Endothelial cell of umbilical vein (primary cell): ENCODE results near the gene SPPL2C. TPM values are rescaled to one million over a fixed set of nuclear protein-coding genes. Genes with fewer than 3 reads are reported as not detected.

Source experiments
- BruUV-seq: library from RNA; stranded (reverse); fragments of 400-500 nt; replicated peaks from 2 replicates; lab custom pipeline; 2021; lab: Mats Ljungman, UMichigan
- CTCF ChIA-PET: fragments of 300-600, 350-600 bp; sonication (Branson Sonifier 250); formaldehyde crosslinking; loops from one replicate; lab custom pipeline; 2021; ENCODE audit warnings: antibody characterized with exemption, inconsistent platforms; lab: Charles Lee
- POLR2A ChIA-PET: fragments of 300-600, 350-600 bp; sonication (Branson Sonifier 250); formaldehyde crosslinking; loops from one replicate; lab custom pipeline; 2021; ENCODE audit warnings: antibody characterized with exemption, inconsistent platforms; lab: Charles Lee
- DNase-seq: peaks from one replicate; pipeline ENCODE4 v3.0.0-alpha.2; 2011; ENCODE audit warnings: low read depth, low spot score
- FAIRE-seq: peaks from 2 replicates; lab custom pipeline; 2011; peaks lifted over from hg19 to GRCh38; lab: Jason Lieb, UNC
- H2AFZ ChIP-seq: 2 replicates; pipeline ENCODE4 v1.6.0; 2012; ENCODE audit warnings: low read depth, low read length, control low read depth, inconsistent platforms
- H3K27ac ChIP-seq: 2 replicates; pipeline ENCODE4 v1.5.1; 2011; ENCODE audit warnings: low read depth, mild to moderate bottlenecking, control low read depth, low read length, moderate library complexity; ENCODE audit not compliant: insufficient read depth
- H3K27me3 ChIP-seq, 2 experiments: 2 replicates each; pipeline versions ENCODE4 v1.6.0 to v1.6.1; 2011; ENCODE audit warnings: low read length in 2 of 2, mixed read lengths in 1 of 2; ENCODE audit not compliant: control insufficient read depth in 2 of 2, insufficient read depth in 2 of 2
- H3K36me3 ChIP-seq, 2 experiments: 2 replicates in 1 of 2; 3 replicates in 1 of 2; pipeline ENCODE4 v1.5.1; 2011; ENCODE audit warnings: low read length in 2 of 2, mild to moderate bottlenecking in 1 of 2, moderate library complexity in 1 of 2; ENCODE audit not compliant: control insufficient read depth in 2 of 2, insufficient read depth in 2 of 2; ENCODE audit errors: extremely low read depth in 1 of 2
- H3K4me1 ChIP-seq: 3 replicates; pipeline ENCODE4 v1.5.1; 2011; ENCODE audit warnings: mild to moderate bottlenecking, low read length; ENCODE audit not compliant: control insufficient read depth, insufficient read depth; ENCODE audit errors: extremely low read depth
- H3K4me2 ChIP-seq: 2 replicates; pipeline ENCODE4 v1.6.1; 2011; ENCODE audit warnings: low read length, control low read depth, mixed read lengths; ENCODE audit not compliant: insufficient read depth
- H3K4me3 ChIP-seq, 3 experiments: fragments of 200-600 bp in 1 of 3; sonication (generic), shearing (Covaris generic) in 1 of 3; replicated peaks in 1 of 3; 2 replicates each; pipeline ENCODE4 v1.5.1; 2011 to 2016; ENCODE audit warnings: control low read depth in 3 of 3, low read length in 3 of 3, mild to moderate bottlenecking in 2 of 3, inconsistent platforms in 1 of 3, low read depth in 1 of 3, moderate library complexity in 1 of 3; ENCODE audit not compliant: insufficient read depth in 1 of 3
- H3K79me2 ChIP-seq: 2 replicates; pipeline ENCODE4 v1.6.0; 2012; ENCODE audit warnings: low read length, inconsistent platforms; ENCODE audit not compliant: control insufficient read depth, insufficient read depth
- H3K9ac ChIP-seq: replicated peaks from 2 replicates; pipeline ENCODE3; 2011; ENCODE audit warnings: low read length, control low read depth; ENCODE audit not compliant: insufficient read depth; ENCODE audit errors: extremely low read depth
- H3K9me1 ChIP-seq: replicated peaks from 3 replicates; pipeline ENCODE4 v1.6.0; 2011; ENCODE audit warnings: mild to moderate bottlenecking, low read length; ENCODE audit not compliant: control insufficient read depth, insufficient read depth; ENCODE audit errors: extremely low read depth
- H3K9me3 ChIP-seq: replicated peaks from 2 replicates; pipeline ENCODE4 v1.5.1; 2012; ENCODE audit warnings: low read length, inconsistent platforms; ENCODE audit not compliant: control insufficient read depth, insufficient read depth
- H4K20me1 ChIP-seq: replicated peaks from 2 replicates; pipeline ENCODE3; 2011; ENCODE audit warnings: mild to moderate bottlenecking, low read length; ENCODE audit not compliant: control insufficient read depth, insufficient read depth; ENCODE audit errors: extremely low read depth
- EZH2 ChIP-seq: IDR thresholded peaks from 2 replicates; pipeline ENCODE4 v1.6.1; 2012; ENCODE audit warnings: borderline replicate concordance, low read depth, mild to moderate bottlenecking, moderate library complexity, low read length, inconsistent platforms; ENCODE audit not compliant: severe bottlenecking
- FOS ChIP-seq: IDR thresholded peaks from 2 replicates; pipeline ENCODE4 v1.6.1; 2011; ENCODE audit warnings: mild to moderate bottlenecking, low read length, moderate library complexity, borderline replicate concordance; ENCODE audit not compliant: insufficient read depth
- GATA2 ChIP-seq: IDR thresholded peaks from 2 replicates; pipeline ENCODE4 v1.7.0; 2011; ENCODE audit warnings: low read depth, mild to moderate bottlenecking, moderate library complexity, mixed read lengths, low read length; ENCODE audit not compliant: insufficient read length, insufficient read depth
- JUN ChIP-seq: IDR thresholded peaks from 2 replicates; pipeline ENCODE4 v1.6.1; 2011; ENCODE audit warnings: borderline replicate concordance, low read depth; ENCODE audit not compliant: insufficient read length, insufficient read depth
- MYC ChIP-seq: IDR thresholded peaks from one replicate; pipeline ENCODE4 v1.6.1; 2011; ENCODE audit warnings: mild to moderate bottlenecking, low read depth, low read length
- POLR2A ChIP-seq: IDR thresholded peaks from 2 replicates; pipeline ENCODE4 v1.6.1; 2012; ENCODE audit warnings: low read depth, mild to moderate bottlenecking, control low read depth, low read length
- POLR2AphosphoS5 ChIP-seq: IDR thresholded peaks from 2 replicates; pipeline ENCODE4 v1.6.1; 2012; ENCODE audit warnings: low read depth, mild to moderate bottlenecking, control low read depth, low read length, moderate library complexity; ENCODE audit not compliant: insufficient read depth
- dilution Hi-C: fragments of 300-500 bp; cut with MboI; formaldehyde crosslinking; loops from one replicate; pipeline ENCODE4 v1.15.0; 2019; ENCODE audit warnings: low sequenced_read_pairs; ENCODE audit not compliant: extremely low pct_ligation_motif_present
- intact Hi-C: fragments of 100-400 bp; cut with micrococcal nuclease; formaldehyde crosslinking; loops from one replicate; pipeline ENCODE4 v1.10.0; 2022
- polyA plus RNA-seq, 4 experiments: library from polyadenylated mRNA; depleted of rRNA in 3 of 4; stranded (reverse) in 3 of 4; unstranded in 1 of 4; fragments of >200 nt; gene quantifications; 2 replicates each; pipeline versions ENCODE4 v1.2.1 to v1.2.3, GENCODE V29; 2011 to 2012; ENCODE audit warnings: missing spikeins in 1 of 4
- total RNA-seq: library from RNA; stranded (reverse); gene quantifications from 2 replicates; pipeline ENCODE4 v1.2.3, GENCODE V29; 2021
- TF ChIP-seq, protein P1 (sequence below): IDR thresholded peaks from 2 replicates; pipeline ENCODE4 v1.6.1; 2011; ENCODE audit not compliant: insufficient read depth, insufficient read length
- TF ChIP-seq, protein P2 (sequence below), 2 donors: IDR thresholded peaks; 1 replicate in 1 of 2; 2 replicates in 1 of 2; pipeline ENCODE4 v1.5.1; 2011; ENCODE audit warnings: low read length in 2 of 2, mild to moderate bottlenecking in 2 of 2, moderate library complexity in 2 of 2, control low read depth in 1 of 2, inconsistent platforms in 1 of 2, low read depth in 1 of 2; ENCODE audit not compliant: insufficient read depth in 1 of 2; ENCODE audit errors: extremely low read depth in 1 of 2

Gene SPPL2C
- total and polyA plus RNA-seq, 2 donors (not counting 3 experiments of a cell fraction or from before 2014, with no cell fraction given), result not detected

DNA sequence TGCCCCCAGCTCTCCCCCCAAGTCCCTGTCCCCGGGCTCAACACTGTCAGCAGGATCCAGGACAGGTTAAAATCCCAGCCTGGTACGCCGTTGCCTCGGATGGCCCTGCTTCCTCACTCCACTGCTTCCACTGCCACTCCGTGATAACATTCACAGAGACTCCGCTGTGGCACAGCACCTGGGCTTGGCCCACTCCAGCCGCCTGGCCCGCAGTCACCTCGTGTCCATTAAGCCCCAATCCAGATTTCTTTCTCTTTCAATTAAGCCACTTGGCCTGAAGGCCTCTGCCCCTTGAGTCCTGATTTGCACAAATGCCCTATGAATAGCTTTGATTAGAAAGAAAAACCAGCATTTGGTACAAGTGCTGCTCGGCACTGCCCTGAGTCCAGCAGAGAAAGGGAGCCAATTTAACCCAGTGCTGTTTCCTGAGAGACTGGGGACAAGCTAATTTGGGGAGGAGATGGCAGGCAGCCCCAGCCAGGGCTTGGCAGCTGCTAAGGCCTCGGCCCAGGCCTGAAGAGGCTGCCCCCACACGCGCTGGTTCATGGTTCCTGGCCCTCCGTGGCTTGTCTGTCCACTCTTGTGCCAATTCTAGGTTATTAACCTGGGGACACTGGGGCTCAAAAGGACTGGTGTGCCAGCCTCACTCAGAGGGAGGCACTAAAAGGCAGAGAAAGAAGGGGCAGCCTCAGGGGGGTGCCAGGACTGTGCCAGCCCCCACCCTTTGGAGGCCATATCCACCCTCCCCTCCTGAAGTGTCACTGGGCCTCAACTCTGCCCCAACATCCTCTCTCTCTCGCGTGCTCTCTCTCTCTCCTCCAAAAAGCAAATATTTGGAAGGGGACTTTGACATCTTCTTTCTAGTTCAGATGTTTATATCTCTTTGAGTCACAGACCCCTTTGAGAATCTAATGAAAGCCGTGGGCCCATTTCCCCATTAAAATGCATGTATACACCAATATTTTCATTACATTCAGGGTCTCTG, 29.8 kb upstream of the SPPL2C start:
- TF ChIP-seq JUN (no peak), MYC (no peak), GATA2 (no peak), EZH2 (no peak), POLR2A (no peak), POLR2AphosphoS5 (no peak), FOS (no peak)
- TF ChIP-seq, protein P1, sequence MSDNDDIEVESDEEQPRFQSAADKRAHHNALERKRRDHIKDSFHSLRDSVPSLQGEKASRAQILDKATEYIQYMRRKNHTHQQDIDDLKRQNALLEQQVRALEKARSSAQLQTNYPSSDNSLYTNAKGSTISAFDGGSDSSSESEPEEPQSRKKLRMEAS, result no peak
- TF ChIP-seq, protein P2, sequence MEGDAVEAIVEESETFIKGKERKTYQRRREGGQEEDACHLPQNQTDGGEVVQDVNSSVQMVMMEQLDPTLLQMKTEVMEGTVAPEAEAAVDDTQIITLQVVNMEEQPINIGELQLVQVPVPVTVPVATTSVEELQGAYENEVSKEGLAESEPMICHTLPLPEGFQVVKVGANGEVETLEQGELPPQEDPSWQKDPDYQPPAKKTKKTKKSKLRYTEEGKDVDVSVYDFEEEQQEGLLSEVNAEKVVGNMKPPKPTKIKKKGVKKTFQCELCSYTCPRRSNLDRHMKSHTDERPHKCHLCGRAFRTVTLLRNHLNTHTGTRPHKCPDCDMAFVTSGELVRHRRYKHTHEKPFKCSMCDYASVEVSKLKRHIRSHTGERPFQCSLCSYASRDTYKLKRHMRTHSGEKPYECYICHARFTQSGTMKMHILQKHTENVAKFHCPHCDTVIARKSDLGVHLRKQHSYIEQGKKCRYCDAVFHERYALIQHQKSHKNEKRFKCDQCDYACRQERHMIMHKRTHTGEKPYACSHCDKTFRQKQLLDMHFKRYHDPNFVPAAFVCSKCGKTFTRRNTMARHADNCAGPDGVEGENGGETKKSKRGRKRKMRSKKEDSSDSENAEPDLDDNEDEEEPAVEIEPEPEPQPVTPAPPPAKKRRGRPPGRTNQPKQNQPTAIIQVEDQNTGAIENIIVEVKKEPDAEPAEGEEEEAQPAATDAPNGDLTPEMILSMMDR (IDR thresholded peaks at IDR 0.05; ENCODE audit: extremely low read depth in 1 of 2, insufficient read depth in 1 of 2, low read depth in 1 of 2, low read length in 2 of 2), result no peak
- no peaks in the 10 kb centered on the region for H3K9me1 ChIP-seq
- ChIA-PET POLR2A (no interaction called here), CTCF (interaction anchor here (0.9 to 1.9 kb wide), 4 partner anchors 17 to 175 kb away, joined by 3 to 12 read pairs (median 4); no protein-coding TSS in a partner anchor)
- H3K36me3 ChIP-seq, result no peaks in the 10 kb centered on the region
- dilution Hi-C loops (no loop called here), intact Hi-C loops (no loop called here)
- no peak overlapping the region for H3K27ac ChIP-seq
- no peak overlapping the region for H3K4me3 ChIP-seq
- no peak for FAIRE-seq
- H2AFZ ChIP-seq, result no peak overlapping the region
- H3K9me3 ChIP-seq, result no peaks in the 10 kb centered on the region
- H4K20me1 ChIP-seq, result no peaks in the 10 kb centered on the region
- H3K9ac ChIP-seq, result no peak overlapping the region
- BruUV-seq, result no TSS peak
- no peak overlapping the region for H3K4me2 ChIP-seq
- DNase-seq, result no peak
- H3K79me2 ChIP-seq, result no peaks in the 10 kb centered on the region
- H3K4me1 ChIP-seq, result no peaks in the 10 kb centered on the region
- H3K27me3 ChIP-seq, result no peaks in the 10 kb centered on the region
